Hepatocyte (in vitro differentiated cells): ENCODE data around the gene MINDY2. TPM values are rescaled to one million over a fixed set of nuclear protein-coding genes. Genes with fewer than 3 reads are reported as not detected.

Source experiments
- DNase-seq: peaks from one replicate; pipeline ENCODE4 v3.0.0-alpha.2; 2016; ENCODE audit warnings: low spot score
- H2AFZ ChIP-seq: fragments of 200-600 bp; sonication (generic); 2 replicates; pipeline ENCODE4 v1.6.0; 2016; ENCODE audit warnings: antibody characterized with exemption, mild to moderate bottlenecking
- H3K27ac ChIP-seq: fragments of 200-600 bp; sonication (generic); 2 replicates; pipeline ENCODE4 v1.5.1; 2016; ENCODE audit warnings: mild to moderate bottlenecking
- H3K27me3 ChIP-seq: fragments of 200-600 bp; sonication (generic); 2 replicates; pipeline ENCODE4 v1.6.1; 2016
- H3K36me3 ChIP-seq: fragments of 200-600 bp; sonication (generic); replicated peaks from 2 replicates; pipeline ENCODE4 v1.5.1; 2016; ENCODE audit warnings: low read depth; ENCODE audit not compliant: insufficient read depth
- H3K4me1 ChIP-seq: fragments of 200-600 bp; sonication (generic); 2 replicates; pipeline ENCODE4 v1.5.1; 2016; ENCODE audit warnings: mild to moderate bottlenecking, moderate library complexity; ENCODE audit not compliant: insufficient read depth
- H3K4me2 ChIP-seq: fragments of 200-600 bp; sonication (generic); 2 replicates; pipeline ENCODE4 v1.6.0; 2016
- H3K4me3 ChIP-seq: fragments of 200-600 bp; sonication (generic); 2 replicates; pipeline ENCODE4 v1.5.1; 2016; ENCODE audit warnings: mild to moderate bottlenecking
- H3K79me2 ChIP-seq: fragments of 200-600 bp; sonication (generic); 2 replicates; pipeline ENCODE4 v1.6.0; 2017; ENCODE audit warnings: mild to moderate bottlenecking
- H3K9me2 ChIP-seq: fragments of 200-600 bp; sonication (generic); replicated peaks from 2 replicates; pipeline ENCODE4 v1.6.0; 2017; ENCODE audit warnings: mild to moderate bottlenecking; ENCODE audit not compliant: insufficient read depth
- H3K9me3 ChIP-seq: fragments of 200-600 bp; sonication (generic); 2 replicates; pipeline ENCODE4 v1.5.1; 2016; ENCODE audit warnings: low read depth, mild to moderate bottlenecking
- H4K20me1 ChIP-seq: fragments of 200-600 bp; sonication (generic); 2 replicates; pipeline ENCODE4 v1.6.0; 2016; ENCODE audit warnings: mild to moderate bottlenecking; ENCODE audit not compliant: insufficient read depth, poor library complexity, severe bottlenecking
- CTCF ChIP-seq: fragments of 200-600 bp; sonication (generic); IDR thresholded peaks from 2 replicates; pipeline ENCODE4 v1.5.1; 2016; ENCODE audit warnings: antibody characterized with exemption, mild to moderate bottlenecking; ENCODE audit not compliant: poor library complexity
- EZH2 ChIP-seq: fragments of 200-600 bp; sonication (generic); IDR thresholded peaks from 2 replicates; pipeline ENCODE4 v1.6.1; 2016; ENCODE audit warnings: antibody characterized with exemption, mild to moderate bottlenecking, borderline replicate concordance
- EZH2phosphoT487 ChIP-seq: fragments of 200-600 bp; sonication (generic); IDR thresholded peaks from one replicate; pipeline ENCODE4 v1.6.1; 2018; ENCODE audit warnings: antibody characterized with exemption, mild to moderate bottlenecking, low read depth, moderate library complexity; ENCODE audit not compliant: unreplicated experiment, severe bottlenecking
- WGBS: methylation state at CpG from one replicate; pipeline ENCODE4 v1.1.6; 2016; ENCODE audit warnings: low lambda C conversion rate; ENCODE audit errors: missing lambda C conversion rate; 5-methylcytosine and 5-hydroxymethylcytosine counted together
- polyA plus RNA-seq: library from polyadenylated mRNA; unstranded; fragments of >200 nt; fragmentation: Nextera tagmentation; extraction: Ambion mirVana; gene quantifications from 2 replicates; pipeline ENCODE4 v1.2.1, GENCODE V29; 2016
- total RNA-seq: library from RNA; depleted of rRNA; stranded (reverse); fragments of >200 nt; gene quantifications from 2 replicates; pipeline ENCODE4 v1.2.3, GENCODE V29; 2014

Gene MINDY2
- total and polyA plus RNA-seq, 2 experiments from 2014 or later: 19.3 to 32.3 TPM

GRCh38 chr15:58864602-58865424, 93.7 kb downstream of the MINDY2 start:
- Histone ChIP-seq H3K27me3 (no peaks in the 10 kb centered on the region), H3K79me2 (no peaks in the 10 kb centered on the region), H3K9me2 (no peaks in the 10 kb centered on the region), H4K20me1 (no peaks in the 10 kb centered on the region), H3K9me3 (no peaks in the 10 kb centered on the region), H2AFZ (peak overlapping the region; percentile 36), H3K4me3 (no peak overlapping the region), H3K36me3 (no peaks in the 10 kb centered on the region), H3K4me1 (no peaks in the 10 kb centered on the region), H3K4me2 (peak overlapping the region; percentile 65), H3K27ac (no peak overlapping the region)
- peak; percentile 56 for DNase-seq
- TF ChIP-seq EZH2: no peak
- no peak for TF ChIP-seq CTCF
- no peak for TF ChIP-seq EZH2phosphoT487
- 48% methylated on average over 48 of the region's 54 CpGs for WGBS

GRCh38 chr15:58865425-58865880, 94.4 kb downstream of the MINDY2 start:
- 93% methylated on average over 14 of the region's 15 CpGs for WGBS

GRCh38 chr15:58867926-58868325, 96.8 kb downstream of the MINDY2 start:
- over 99% methylated on average over 4 of the region's 4 CpGs for whole genome bisulfite sequencing
- Histone ChIP-seq H3K27ac (no peak overlapping the region), H3K79me2 (no peaks in the 10 kb centered on the region), H3K9me3 (no peaks in the 10 kb centered on the region), H3K27me3 (no peaks in the 10 kb centered on the region), H3K36me3 (no peaks in the 10 kb centered on the region), H4K20me1 (no peaks in the 10 kb centered on the region), H3K4me1 (no peaks in the 10 kb centered on the region), H3K9me2 (no peaks in the 10 kb centered on the region), H3K4me2 (no peak overlapping the region), H3K4me3 (no peak overlapping the region), H2AFZ (no peak overlapping the region)
- TF ChIP-seq EZH2 (no peak), CTCF (no peak), EZH2phosphoT487 (no peak)
- DNase-seq: no peak

More at GRCh38 chr15:58865425-58865880, 94.4 kb downstream of the MINDY2 start:
- H3K4me3 ChIP-seq: no peak overlapping the region
- H2AFZ ChIP-seq: peak overlapping the region; percentile 36
- TF ChIP-seq EZH2phosphoT487 (no peak), CTCF (no peak), EZH2 (no peak)
- no peaks in the 10 kb centered on the region for H3K9me3 ChIP-seq
- no peaks in the 10 kb centered on the region for H3K79me2 ChIP-seq
- no peaks in the 10 kb centered on the region for H3K4me1 ChIP-seq
- no peaks in the 10 kb centered on the region for H3K36me3 ChIP-seq
- peak overlapping the region; percentile 65 for H3K4me2 ChIP-seq
- H3K27me3 ChIP-seq: no peaks in the 10 kb centered on the region
- DNase-seq: no peak
- H4K20me1 ChIP-seq: no peaks in the 10 kb centered on the region
- H3K9me2 ChIP-seq: no peaks in the 10 kb centered on the region
- no peak overlapping the region for H3K27ac ChIP-seq
